Fibroblast of lung (primary cell): Measurements from ENCODE around the gene KRTAP4-5. TPM values are rescaled to one million over a fixed set of nuclear protein-coding genes. Genes with fewer than 3 reads are reported as not detected.
"Not testable (repeated sequence)": the region's sequence is repeated elsewhere in the genome, so short reads cannot be mapped to it uniquely, and the experiment has no call there.

ENCODE experiments used
- DNase-seq, 2 donors: peaks; one replicate each; pipeline versions ENCODE4 v3.0.0 to v3.0.0-alpha.2; 2010; ENCODE audit warnings: low read depth in 2 of 2
- H2AFZ ChIP-seq: 2 replicates; pipeline ENCODE4 v1.5.1; 2012; ENCODE audit warnings: low read length, control low read depth, inconsistent platforms
- H3K27ac ChIP-seq: 2 replicates; pipeline ENCODE4 v1.5.1; 2011; ENCODE audit warnings: low read length, control low read depth; ENCODE audit not compliant: insufficient read depth
- H3K27me3 ChIP-seq: 2 replicates; pipeline ENCODE4 v1.5.1; 2011; ENCODE audit warnings: mild to moderate bottlenecking, low read length; ENCODE audit not compliant: control insufficient read depth, insufficient read depth
- H3K36me3 ChIP-seq: 2 replicates; pipeline ENCODE4 v1.5.1; 2011; ENCODE audit warnings: low read length; ENCODE audit not compliant: control insufficient read depth, insufficient read depth
- H3K4me1 ChIP-seq: 2 replicates; pipeline ENCODE4 v1.5.1; 2011; ENCODE audit warnings: low read length; ENCODE audit not compliant: control insufficient read depth, insufficient read depth; ENCODE audit errors: extremely low read depth
- H3K4me2 ChIP-seq: 2 replicates; pipeline ENCODE4 v1.5.1; 2011; ENCODE audit warnings: low read length, control low read depth; ENCODE audit not compliant: insufficient read depth; ENCODE audit errors: extremely low read depth
- H3K4me3 ChIP-seq, 4 experiments: fragments of 200-600 bp in 1 of 4; sonication (generic) in 1 of 4; replicated peaks in 1 of 4; 2 replicates each; pipeline ENCODE4 v1.5.1; 2011 to 2016; ENCODE audit warnings: low read length in 4 of 4, low read depth in 3 of 4, mild to moderate bottlenecking in 3 of 4, control low read depth in 2 of 4, inconsistent platforms in 1 of 4, mixed read lengths in 1 of 4; ENCODE audit not compliant: insufficient read depth in 1 of 4; ENCODE audit errors: control extremely low read depth in 1 of 4
- H3K79me2 ChIP-seq: 2 replicates; pipeline ENCODE4 v1.5.1; 2012; ENCODE audit warnings: mild to moderate bottlenecking, low read length, inconsistent platforms; ENCODE audit not compliant: control insufficient read depth, insufficient read depth
- H3K9ac ChIP-seq: 2 replicates; pipeline ENCODE4 v1.5.1; 2011; ENCODE audit warnings: mild to moderate bottlenecking, low read length, control low read depth; ENCODE audit not compliant: insufficient read depth
- H3K9me3 ChIP-seq: 2 replicates; pipeline ENCODE4 v1.5.1; 2012; ENCODE audit warnings: low read depth, low read length; ENCODE audit not compliant: control insufficient read depth, insufficient read depth
- H4K20me1 ChIP-seq: 2 replicates; pipeline ENCODE4 v1.5.1; 2011; ENCODE audit warnings: low read length; ENCODE audit not compliant: control insufficient read depth, insufficient read depth; ENCODE audit errors: extremely low read depth
- CTCF ChIP-seq, 2 donors: IDR thresholded peaks in 1 of 2; conservative IDR thresholded peaks in 1 of 2; 1 replicate in 1 of 2; 2 replicates in 1 of 2; pipeline ENCODE4 v1.5.1; 2011 to 2012; ENCODE audit warnings: low read length in 2 of 2, control low read depth in 1 of 2, inconsistent platforms in 1 of 2, low read depth in 1 of 2, mild to moderate bottlenecking in 1 of 2
- EZH2 ChIP-seq: IDR thresholded peaks from 2 replicates; pipeline ENCODE4 v1.5.1; 2012; ENCODE audit warnings: low read length, control low read depth, mild to moderate bottlenecking; ENCODE audit errors: missing control alignments
- polyA minus RNA-seq: library from RNA; depleted of rRNA, polyadenylated mRNA; stranded (reverse); fragments of >200 nt; gene quantifications from 2 replicates; pipeline ENCODE4 v1.2.3, GENCODE V29; 2011; ENCODE audit warnings: low replicate concordance
- polyA plus RNA-seq, 2 donors: library from polyadenylated mRNA; depleted of rRNA in 1 of 2; stranded (reverse) in 1 of 2; unstranded in 1 of 2; fragments of >200 nt; gene quantifications; 2 replicates each; pipeline ENCODE4 v1.2.1, GENCODE V29; 2011 to 2012; ENCODE audit warnings: missing spikeins in 1 of 2
- total RNA-seq: library from RNA; depleted of rRNA; stranded (reverse); fragments of >200 nt; gene quantifications from 2 replicates; pipeline ENCODE4 v1.2.1, GENCODE V29; 2014

Gene KRTAP4-5
- not detected in 2 replicates for total RNA-seq
- not detected in 2 replicates for polyA plus RNA-seq
- polyA plus RNA-seq (2012): not detected in 2 replicates
- polyA minus RNA-seq: not detected in 2 replicates

GRCh38 chr17:41149652-41149985 is at the start of gene KRTAP4-5:
KRTAP4-5 (minus strand) TSS chr17:41149825; CDS start chr17:41149767, 58 bp downstream.
- no peaks in the 10 kb centered on the region for H4K20me1 ChIP-seq
- no peak for TF ChIP-seq CTCF (conservative IDR thresholded peaks at IDR 0.05 in 1 of 2, IDR thresholded peaks at IDR 0.05 in 1 of 2; ENCODE audit: low read depth in 1 of 2, low read length in 2 of 2)
- no peak for TF ChIP-seq EZH2
- H3K27ac ChIP-seq: no peak within 1 kb of the TSS
- no peaks in the 10 kb centered on the region for H3K36me3 ChIP-seq
- no peak within 1 kb of the TSS for H3K4me3 ChIP-seq
- no peaks in the 10 kb centered on the region for H3K9me3 ChIP-seq
- H3K4me1 ChIP-seq: no peaks in the 10 kb centered on the region
- H3K9ac ChIP-seq: no peak within 1 kb of the TSS
- H2AFZ ChIP-seq: no peak within 1 kb of the TSS
- H3K79me2 ChIP-seq: no peaks in the 10 kb centered on the region
- H3K27me3 ChIP-seq: no peaks in the 10 kb centered on the region
- no peak within 1 kb of the TSS for H3K4me2 ChIP-seq
- DNase-seq: no peak

GRCh38 chr17:41196068-41196467 is 46.4 kb upstream of the KRTAP4-5 start:
- no peaks in the 10 kb centered on the region for H3K36me3 ChIP-seq
- no peak overlapping the region for H3K27ac ChIP-seq
- no peaks in the 10 kb centered on the region for H3K4me1 ChIP-seq
- no peak overlapping the region for H3K4me3 ChIP-seq
- H3K27me3 ChIP-seq: no peaks in the 10 kb centered on the region
- H2AFZ ChIP-seq: no peak overlapping the region
- no peaks in the 10 kb centered on the region for H3K9me3 ChIP-seq
- H3K79me2 ChIP-seq: no peaks in the 10 kb centered on the region
- H3K4me2 ChIP-seq: no peak overlapping the region
- H4K20me1 ChIP-seq: no peaks in the 10 kb centered on the region
- TF ChIP-seq CTCF (conservative IDR thresholded peaks at IDR 0.05 in 1 of 2, IDR thresholded peaks at IDR 0.05 in 1 of 2; ENCODE audit: low read depth in 1 of 2, low read length in 2 of 2) (no peak), EZH2 (no peak)
- H3K9ac ChIP-seq: no peak overlapping the region
- no peak for DNase-seq

DNA sequence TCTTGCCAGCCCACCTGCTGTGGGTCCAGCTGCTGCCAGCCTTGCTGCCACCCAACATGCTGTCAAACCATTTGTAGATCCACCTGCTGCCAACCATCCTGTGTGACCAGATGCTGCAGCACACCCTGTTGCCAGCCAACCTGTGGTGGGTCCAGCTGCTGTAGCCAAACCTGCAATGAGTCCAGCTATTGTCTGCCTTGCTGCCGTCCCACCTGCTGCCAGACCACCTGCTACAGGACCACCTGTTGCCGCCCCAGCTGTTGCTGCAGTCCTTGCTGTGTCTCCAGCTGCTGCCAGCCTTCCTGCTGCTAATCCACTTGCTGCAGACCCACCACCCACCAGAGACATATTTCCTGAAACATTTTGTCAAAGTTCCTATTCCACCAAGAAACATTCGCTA is 40.7 kb upstream of the KRTAP4-5 start:
- TF ChIP-seq EZH2 (no peak), CTCF (conservative IDR thresholded peaks at IDR 0.05 in 1 of 2, IDR thresholded peaks at IDR 0.05 in 1 of 2; ENCODE audit: low read depth in 1 of 2, low read length in 2 of 2) (no peak)
- H3K79me2 ChIP-seq: no peaks in the 10 kb centered on the region
- H3K36me3 ChIP-seq: no peaks in the 10 kb centered on the region
- no peak overlapping the region for H3K4me3 ChIP-seq
- no peaks in the 10 kb centered on the region for H3K4me1 ChIP-seq
- no peak for DNase-seq
- no peaks in the 10 kb centered on the region for H4K20me1 ChIP-seq
- no peak overlapping the region for H3K4me2 ChIP-seq
- H3K9me3 ChIP-seq: no peaks in the 10 kb centered on the region
- H3K9ac ChIP-seq: no peak overlapping the region
- peaks cover 6% of the 10 kb centered on the region for H3K27me3 ChIP-seq
- no peak overlapping the region for H2AFZ ChIP-seq
- H3K27ac ChIP-seq: no peak overlapping the region

- DNase-seq, H3K36me3 ChIP-seq, H3K4me2 ChIP-seq, H2AFZ ChIP-seq, H3K79me2 ChIP-seq, H3K9me3 ChIP-seq, H4K20me1 ChIP-seq, H3K4me1 ChIP-seq, H3K27me3 ChIP-seq, H3K9ac ChIP-seq, H3K27ac ChIP-seq, H3K4me3 ChIP-seq: not testable (repeated sequence)
Measured at GRCh38 chr17:41189837-41190318, 40.3 kb upstream of the KRTAP4-5 start, which contains the start of gene KRTAP9-1. KRTAP9-1 (plus strand) TSS chr17:41189887; CDS start chr17:41189887, 0 bp downstream.
